Parathyroid adenoma (tissue), 2 donors: Measurements from ENCODE around the gene PPM1E.

ENCODE experiments used
- H2AFZ ChIP-seq: fragments of 300-600 bp; sonication (generic); one replicate; pipeline ENCODE4 v1.7.0; 2017; ENCODE audit warnings: antibody characterized with exemption, mild to moderate bottlenecking
- H3K27ac ChIP-seq: fragments of 300-600 bp; sonication (generic); one replicate; pipeline ENCODE4 v1.7.0; 2017
- H3K27me3 ChIP-seq: fragments of 300-600 bp; sonication (generic); one replicate; pipeline ENCODE4 v1.7.0; 2017; ENCODE audit warnings: low read length; ENCODE audit not compliant: control insufficient read depth, insufficient read depth
- H3K36me3 ChIP-seq: fragments of 300-600 bp; sonication (generic); one replicate; pipeline ENCODE4 v1.7.0; 2017; ENCODE audit warnings: low read length; ENCODE audit not compliant: control insufficient read depth, insufficient read depth
- H3K4me1 ChIP-seq: fragments of 300-600 bp; sonication (generic); one replicate; pipeline ENCODE4 v1.7.0; 2017; ENCODE audit warnings: control low read depth
- H3K4me2 ChIP-seq: fragments of 300-600 bp; sonication (generic); one replicate; pipeline ENCODE4 v1.7.0; 2017; ENCODE audit warnings: low read length
- H3K4me3 ChIP-seq: fragments of 300-600 bp; sonication (generic); one replicate; pipeline ENCODE4 v1.7.0; 2017; ENCODE audit warnings: low read depth, low read length
- H3K79me2 ChIP-seq: fragments of 300-600 bp; sonication (generic); one replicate; pipeline ENCODE4 v1.7.0; 2017; ENCODE audit warnings: control low read depth
- H3K9ac ChIP-seq: fragments of 300-600 bp; sonication (generic); one replicate; pipeline ENCODE4 v1.7.0; 2017; ENCODE audit warnings: mild to moderate bottlenecking
- H3K9me3 ChIP-seq: fragments of 300-600 bp; sonication (generic); one replicate; pipeline ENCODE4 v1.7.0; 2017; ENCODE audit warnings: low read length; ENCODE audit not compliant: control insufficient read depth
- TF ChIP-seq, protein P1 (sequence below): fragments of 300-600 bp; sonication (generic); IDR thresholded peaks from one replicate; pipeline ENCODE4 v1.7.0; 2017; ENCODE audit warnings: antibody characterized with exemption, mild to moderate bottlenecking
- donor health status: primary hyperparathyroidism.

The PPM1E gene

DNA sequence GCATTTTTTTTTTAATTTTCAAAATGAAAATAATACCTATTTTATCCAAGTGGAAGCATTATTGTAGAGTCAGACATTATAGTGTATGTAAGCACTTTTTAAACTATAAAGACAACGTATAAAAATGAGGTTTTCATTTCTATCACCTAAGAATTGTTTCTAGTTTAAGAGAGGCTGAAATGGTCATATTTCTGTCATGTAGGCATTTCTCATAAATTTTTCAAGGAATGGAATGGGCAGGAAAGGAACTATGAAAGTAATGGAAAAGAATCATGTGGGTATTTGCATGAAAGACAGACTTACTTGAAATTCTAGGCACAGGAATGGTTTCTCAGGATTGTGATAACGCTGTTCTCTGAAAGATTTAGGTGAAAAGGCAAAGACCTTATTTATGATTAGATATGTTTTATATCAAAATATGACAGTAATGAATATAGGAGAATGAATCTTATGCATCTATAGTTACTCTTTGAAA, 67.4 kb downstream of the PPM1E start:
- Histone ChIP-seq H2AFZ (no peak overlapping the region), H3K4me1 (no peaks in the 10 kb centered on the region), H3K79me2 (peaks cover 2% of the 10 kb centered on the region), H3K4me2 (no peak overlapping the region), H3K4me3 (no peak overlapping the region), H3K9me3 (no peaks in the 10 kb centered on the region), H3K9ac (no peak overlapping the region), H3K27ac (no peak overlapping the region), H3K36me3 (no peaks in the 10 kb centered on the region), H3K27me3 (no peaks in the 10 kb centered on the region)
- TF ChIP-seq, protein P1, sequence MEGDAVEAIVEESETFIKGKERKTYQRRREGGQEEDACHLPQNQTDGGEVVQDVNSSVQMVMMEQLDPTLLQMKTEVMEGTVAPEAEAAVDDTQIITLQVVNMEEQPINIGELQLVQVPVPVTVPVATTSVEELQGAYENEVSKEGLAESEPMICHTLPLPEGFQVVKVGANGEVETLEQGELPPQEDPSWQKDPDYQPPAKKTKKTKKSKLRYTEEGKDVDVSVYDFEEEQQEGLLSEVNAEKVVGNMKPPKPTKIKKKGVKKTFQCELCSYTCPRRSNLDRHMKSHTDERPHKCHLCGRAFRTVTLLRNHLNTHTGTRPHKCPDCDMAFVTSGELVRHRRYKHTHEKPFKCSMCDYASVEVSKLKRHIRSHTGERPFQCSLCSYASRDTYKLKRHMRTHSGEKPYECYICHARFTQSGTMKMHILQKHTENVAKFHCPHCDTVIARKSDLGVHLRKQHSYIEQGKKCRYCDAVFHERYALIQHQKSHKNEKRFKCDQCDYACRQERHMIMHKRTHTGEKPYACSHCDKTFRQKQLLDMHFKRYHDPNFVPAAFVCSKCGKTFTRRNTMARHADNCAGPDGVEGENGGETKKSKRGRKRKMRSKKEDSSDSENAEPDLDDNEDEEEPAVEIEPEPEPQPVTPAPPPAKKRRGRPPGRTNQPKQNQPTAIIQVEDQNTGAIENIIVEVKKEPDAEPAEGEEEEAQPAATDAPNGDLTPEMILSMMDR, result no peak

DNA sequence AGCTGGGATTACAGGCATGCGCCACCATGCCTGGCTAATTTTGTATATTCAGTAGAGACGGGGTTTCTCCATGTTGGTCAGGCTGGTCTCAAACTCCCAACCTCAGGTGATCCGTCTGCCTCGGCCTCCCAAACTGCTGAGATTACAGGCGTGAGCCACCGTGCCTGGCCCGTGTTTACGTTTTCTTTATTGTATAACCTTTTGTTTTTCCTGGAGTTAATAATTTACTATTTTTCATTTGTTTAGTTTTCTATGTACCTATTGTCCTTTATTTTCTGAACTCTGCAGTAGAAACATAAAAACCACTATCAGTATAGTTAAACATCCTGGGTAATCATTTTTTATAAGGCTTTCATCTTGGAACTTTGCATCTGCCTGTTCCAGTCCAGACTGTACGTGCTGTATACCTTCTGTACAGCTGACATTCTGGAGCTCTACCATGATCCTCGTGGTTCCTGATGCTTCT, 73.6 kb downstream of the PPM1E start:
- Histone ChIP-seq H3K4me1 (no peaks in the 10 kb centered on the region), H3K27me3 (no peaks in the 10 kb centered on the region), H3K9me3 (no peaks in the 10 kb centered on the region), H3K9ac (no peak overlapping the region), H3K4me3 (no peak overlapping the region), H2AFZ (no peak overlapping the region), H3K27ac (no peak overlapping the region), H3K4me2 (no peak overlapping the region), H3K36me3 (no peaks in the 10 kb centered on the region), H3K79me2 (peaks cover 4% of the 10 kb centered on the region)
- TF ChIP-seq, protein P1, result no peak

DNA sequence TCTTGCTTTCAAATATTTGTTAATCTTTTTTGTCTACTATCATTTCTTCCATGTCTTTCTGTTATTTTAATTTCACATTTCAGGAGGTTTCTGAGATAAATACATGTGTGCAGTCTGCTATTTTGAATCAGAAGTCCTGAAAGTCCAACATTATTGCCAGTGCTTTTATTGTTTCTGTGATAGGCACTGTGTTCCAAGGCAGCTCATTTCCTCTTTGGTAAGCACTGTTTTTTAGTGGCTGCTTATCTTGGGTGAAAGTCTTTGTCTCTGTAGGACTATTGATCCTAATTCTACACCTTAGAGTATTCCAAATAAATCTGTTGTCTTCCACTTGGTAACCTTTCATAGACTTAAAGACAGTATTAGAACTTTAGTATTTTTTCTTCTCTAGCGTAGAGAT, 76.1 kb downstream of the PPM1E start:
- Histone ChIP-seq H3K9me3 (no peaks in the 10 kb centered on the region), H3K9ac (no peak overlapping the region), H3K79me2 (peaks cover 4% of the 10 kb centered on the region), H3K4me2 (no peak overlapping the region), H3K4me3 (no peak overlapping the region), H3K27me3 (no peaks in the 10 kb centered on the region), H3K4me1 (no peaks in the 10 kb centered on the region), H3K36me3 (no peaks in the 10 kb centered on the region), H2AFZ (no peak overlapping the region), H3K27ac (no peak overlapping the region)
- TF ChIP-seq, protein P1, result no peak

DNA sequence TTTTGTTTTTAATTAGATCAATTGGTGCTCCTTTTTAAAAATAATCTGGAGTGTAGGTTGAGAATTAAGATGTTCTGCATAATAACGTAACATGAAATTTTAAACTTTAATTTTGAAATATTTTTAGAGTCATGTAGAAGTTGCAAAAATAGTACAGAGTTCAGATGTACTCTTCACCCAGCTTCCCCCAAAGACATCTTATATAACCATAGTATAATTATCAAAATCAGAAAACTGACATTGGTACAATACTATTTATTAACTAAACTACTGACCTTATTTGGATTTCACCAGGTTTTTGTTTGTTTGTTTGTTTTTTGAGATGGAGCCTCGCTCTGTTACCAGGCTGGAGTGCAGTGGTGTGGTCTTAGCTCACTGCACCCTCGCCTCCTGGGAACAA, 76.9 kb downstream of the PPM1E start:
- H3K9ac ChIP-seq, result no peak overlapping the region
- H2AFZ ChIP-seq, result no peak overlapping the region
- no peaks in the 10 kb centered on the region for H3K27me3 ChIP-seq
- H3K79me2 ChIP-seq, result peaks cover 4% of the 10 kb centered on the region
- no peak overlapping the region for H3K27ac ChIP-seq
- H3K4me3 ChIP-seq, result no peak overlapping the region
- no peaks in the 10 kb centered on the region for H3K36me3 ChIP-seq
- TF ChIP-seq, protein P1, result no peak
- no peak overlapping the region for H3K4me2 ChIP-seq
- H3K9me3 ChIP-seq, result no peaks in the 10 kb centered on the region
- no peaks in the 10 kb centered on the region for H3K4me1 ChIP-seq

DNA sequence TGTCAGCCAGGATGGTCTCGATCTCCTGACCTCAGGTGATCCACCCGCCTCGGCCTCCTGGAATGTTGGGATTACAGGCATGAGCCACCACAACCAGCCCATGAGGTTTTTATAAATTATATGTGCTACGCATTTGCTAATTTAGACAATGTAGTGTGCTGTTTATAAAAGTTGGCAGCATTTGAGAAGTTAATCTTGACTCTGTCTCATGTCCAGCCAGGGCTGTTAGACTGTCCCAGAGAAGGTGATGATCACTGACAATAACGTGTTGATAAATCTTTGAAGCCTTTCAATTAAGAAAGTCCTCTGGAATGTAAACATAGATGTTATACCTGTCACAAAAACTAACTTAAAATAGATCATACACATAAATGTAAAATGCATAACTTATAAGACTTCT, 82.0 kb downstream of the PPM1E start:
- no peak overlapping the region for H3K9ac ChIP-seq

More for the DNA sequence above, 82.0 kb downstream of the PPM1E start:
- no peaks in the 10 kb centered on the region for H3K27me3 ChIP-seq
- TF ChIP-seq, protein P1, result no peak
- no peaks in the 10 kb centered on the region for H3K9me3 ChIP-seq
- no peaks in the 10 kb centered on the region for H3K36me3 ChIP-seq
- no peak overlapping the region for H3K4me2 ChIP-seq
- H3K27ac ChIP-seq, result no peak overlapping the region
- H2AFZ ChIP-seq, result no peak overlapping the region
- H3K4me3 ChIP-seq, result no peak overlapping the region
- peaks cover 4% of the 10 kb centered on the region for H3K79me2 ChIP-seq
- H3K4me1 ChIP-seq, result no peaks in the 10 kb centered on the region
